Ectodermal cell (in vitro differentiated cells): Measurements from ENCODE around the gene LY9.
"Not testable (repeated sequence)": the region's sequence is repeated elsewhere in the genome, so short reads cannot be mapped to it uniquely, and the experiment has no call there.

Experiments
- H3K27ac ChIP-seq: 2 replicates; pipeline ENCODE4 v1.7.0; 2013; ENCODE audit warnings: mild to moderate bottlenecking, low read depth, low read length; ENCODE audit not compliant: insufficient read depth, poor library complexity, severe bottlenecking
- H3K27me3 ChIP-seq: 2 replicates; pipeline ENCODE4 v1.7.0; 2013; ENCODE audit warnings: mild to moderate bottlenecking, low read length; ENCODE audit not compliant: insufficient read depth, control insufficient read depth, poor library complexity, severe bottlenecking
- H3K36me3 ChIP-seq: one replicate; pipeline ENCODE4 v1.7.0; 2013; ENCODE audit warnings: low read length; ENCODE audit not compliant: control insufficient read depth, insufficient read depth
- H3K4me1 ChIP-seq: one replicate; pipeline ENCODE4 v1.7.0; 2013; ENCODE audit warnings: low read length; ENCODE audit not compliant: control insufficient read depth, insufficient read depth
- H3K4me3 ChIP-seq: 2 replicates; pipeline ENCODE4 v1.7.0; 2013; ENCODE audit warnings: low read depth, low read length, control low read depth; ENCODE audit not compliant: insufficient read depth
- H3K9me3 ChIP-seq: 2 replicates; pipeline ENCODE4 v1.7.0; 2013; ENCODE audit warnings: mild to moderate bottlenecking, low read length, moderate library complexity; ENCODE audit not compliant: control insufficient read depth
- WGBS, 2 experiments: methylation state at CpG; one replicate each; pipeline ENCODE4 v1.1.7; 2013; ENCODE audit warnings: missing lambda C conversion rate in 2 of 2; 5-methylcytosine and 5-hydroxymethylcytosine counted together

The LY9 gene

GRCh38 chr1:160782988-160783765 is 12.8 kb upstream of the LY9 start:
- not testable (repeated sequence) for H3K9me3 ChIP-seq, H3K4me3 ChIP-seq, H3K27me3 ChIP-seq, H3K27ac ChIP-seq, H3K4me1 ChIP-seq, H3K36me3 ChIP-seq
- WGBS, 2 experiments, result 87 to 89% methylated on average over 23 of the region's 25 CpGs

- no peaks in the 10 kb centered on the region for H3K27me3 ChIP-seq
- no peaks in the 10 kb centered on the region for H3K36me3 ChIP-seq
- H3K27ac ChIP-seq, result no peak overlapping the region
- WGBS, 2 experiments, result 89 to 92% methylated on average over 10 to 11 of the region's 11 CpGs
- H3K4me3 ChIP-seq, result no peak overlapping the region
- H3K4me1 ChIP-seq, result no peaks in the 10 kb centered on the region
- H3K9me3 ChIP-seq, result no peaks in the 10 kb centered on the region
Observed at GRCh38 chr1:160789051-160789701, 6.8 kb upstream of the LY9 start.

DNA sequence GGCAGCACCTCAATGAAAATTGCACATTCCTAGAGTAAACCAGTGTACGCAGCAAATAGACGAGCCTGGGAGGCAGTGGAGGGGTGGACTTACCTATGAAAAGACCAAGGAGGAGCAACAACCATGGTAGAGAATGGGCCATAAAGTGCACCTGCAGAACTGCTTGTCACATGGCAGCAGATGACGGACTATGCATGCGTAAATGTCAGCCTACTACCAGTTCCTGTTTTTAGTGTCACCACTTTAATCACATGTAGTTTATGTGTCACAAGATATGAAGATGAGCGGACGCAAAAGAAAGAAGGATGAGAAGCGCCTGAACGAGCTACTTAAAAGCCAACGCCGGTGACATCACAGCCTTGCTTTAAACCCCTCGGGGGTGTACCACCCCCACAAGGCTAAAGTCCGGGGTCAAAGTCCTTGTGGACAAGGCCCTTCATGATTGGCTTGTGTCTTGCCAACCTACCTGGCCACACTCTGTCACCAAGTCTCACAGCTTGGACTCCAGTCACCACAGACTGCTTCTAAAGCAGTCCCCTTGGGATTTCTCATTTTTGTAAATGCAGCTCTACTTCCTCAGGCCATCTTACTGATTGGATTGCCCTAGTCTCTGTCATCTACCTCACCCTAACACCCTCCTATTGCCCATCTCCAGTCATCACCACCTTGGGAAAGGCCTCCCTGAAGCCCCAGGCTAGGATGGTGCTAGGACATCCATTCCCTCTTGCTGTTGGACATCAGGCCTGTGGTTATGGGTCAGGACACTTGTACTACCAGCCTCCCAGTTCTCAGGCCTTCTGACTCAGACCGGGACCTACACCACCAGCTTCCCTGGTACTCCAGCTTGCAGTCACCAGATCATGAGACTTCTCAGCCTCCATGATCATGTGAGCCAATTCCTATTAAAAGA is 6.0 kb upstream of the LY9 start:
- Histone ChIP-seq H3K27me3 (no peaks in the 10 kb centered on the region), H3K4me1 (no peaks in the 10 kb centered on the region), H3K27ac (no peak overlapping the region), H3K36me3 (no peaks in the 10 kb centered on the region), H3K9me3 (no peaks in the 10 kb centered on the region), H3K4me3 (no peak overlapping the region)
- 92 to 94% methylated on average over 13 of the region's 13 CpGs for WGBS, 2 experiments

DNA sequence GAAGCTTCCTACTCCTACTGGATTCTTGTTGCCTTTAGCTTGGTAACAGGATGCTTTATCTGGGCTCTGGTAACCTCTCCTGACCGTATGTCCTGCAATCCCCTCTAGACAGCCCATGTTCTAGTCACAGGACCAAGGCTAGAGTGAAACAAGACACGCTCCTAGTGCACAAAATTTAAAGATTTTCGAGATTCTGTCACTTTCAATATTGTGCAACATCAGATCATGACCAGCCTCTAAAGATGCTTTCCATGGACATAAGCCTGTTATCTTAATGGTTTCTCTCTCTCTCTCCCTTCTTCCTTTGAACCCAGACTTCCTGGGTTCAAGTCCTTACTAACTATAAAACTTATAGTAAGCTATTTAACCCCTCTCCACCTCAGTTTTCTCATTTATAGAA is 1.6 kb upstream of the LY9 start:
- Histone ChIP-seq H3K36me3 (no peaks in the 10 kb centered on the region), H3K4me3 (no peak overlapping the region), H3K4me1 (no peaks in the 10 kb centered on the region), H3K9me3 (no peaks in the 10 kb centered on the region), H3K27me3 (no peaks in the 10 kb centered on the region), H3K27ac (no peak overlapping the region)
- 60% methylated on average over 3 of the region's 3 CpGs for WGBS, 2 experiments

GRCh38 chr1:160797271-160797709 is 1.3 kb downstream of the LY9 start:
- Histone ChIP-seq H3K27me3 (no peaks in the 10 kb centered on the region), H3K9me3 (no peaks in the 10 kb centered on the region), H3K4me1 (no peaks in the 10 kb centered on the region), H3K27ac (no peak overlapping the region), H3K36me3 (no peaks in the 10 kb centered on the region), H3K4me3 (no peak overlapping the region)
- 63 to 65% methylated on average over 3 of the region's 3 CpGs for WGBS, 2 experiments

DNA sequence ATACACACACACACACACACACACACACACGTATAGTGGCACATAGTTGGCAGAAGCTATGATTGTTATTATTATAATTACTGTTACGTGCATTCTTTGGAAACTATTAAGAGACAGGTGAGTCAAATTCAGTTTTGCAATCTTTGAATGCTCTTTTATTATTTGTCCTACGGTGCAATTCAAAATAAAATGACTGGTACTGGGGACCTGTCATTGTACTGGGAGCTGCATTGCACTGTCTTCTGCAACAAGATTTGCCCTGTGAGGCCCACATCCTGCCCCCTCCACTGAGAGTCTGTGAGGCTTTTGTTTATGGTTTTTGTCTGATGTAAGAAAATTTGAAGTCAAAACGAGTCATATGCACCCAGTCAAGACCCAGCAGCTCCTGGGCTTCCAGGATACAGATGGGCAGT is 1.9 kb downstream of the LY9 start:
- H3K36me3 ChIP-seq, result no peaks in the 10 kb centered on the region
- H3K4me1 ChIP-seq, result no peaks in the 10 kb centered on the region
- WGBS, 2 experiments, result 48 to 59% methylated on average over 3 of the region's 4 CpGs
- no peaks in the 10 kb centered on the region for H3K9me3 ChIP-seq
- no peak overlapping the region for H3K27ac ChIP-seq
- H3K27me3 ChIP-seq, result no peaks in the 10 kb centered on the region
- no peak overlapping the region for H3K4me3 ChIP-seq

GRCh38 chr1:160798439-160798838 is 2.5 kb downstream of the LY9 start:
- no peaks in the 10 kb centered on the region for H3K4me1 ChIP-seq
- H3K4me3 ChIP-seq, result no peak overlapping the region
- no peaks in the 10 kb centered on the region for H3K27me3 ChIP-seq
- H3K9me3 ChIP-seq, result no peaks in the 10 kb centered on the region
- H3K36me3 ChIP-seq, result no peaks in the 10 kb centered on the region
- H3K27ac ChIP-seq, result no peak overlapping the region
- WGBS, 2 experiments, result 87 to 96% methylated on average over 2 of the region's 2 CpGs

- Histone ChIP-seq H3K9me3 (no peaks in the 10 kb centered on the region), H3K27me3 (no peaks in the 10 kb centered on the region), H3K36me3 (no peaks in the 10 kb centered on the region), H3K4me3 (no peak overlapping the region), H3K4me1 (no peaks in the 10 kb centered on the region), H3K27ac (no peak overlapping the region)
- 92 to 97% methylated on average over 5 of the region's 5 CpGs for WGBS, 2 experiments
Observed at GRCh38 chr1:160799641-160800040, 3.7 kb downstream of the LY9 start.

- Histone ChIP-seq H3K36me3 (no peaks in the 10 kb centered on the region), H3K4me3 (no peak overlapping the region), H3K9me3 (no peaks in the 10 kb centered on the region), H3K27me3 (no peaks in the 10 kb centered on the region), H3K4me1 (no peaks in the 10 kb centered on the region), H3K27ac (no peak overlapping the region)
- 100% methylated on average over 1 of the region's 1 CpG; no CpG with 5 or more reads in 1 of the 2 experiments for WGBS, 2 experiments
Observed at GRCh38 chr1:160800142-160800541, 4.2 kb downstream of the LY9 start.
